MM.1S (cell line): Measurements from ENCODE around the gene SIL1.

Experiments
- DNase-seq: peaks from one replicate; pipeline ENCODE4 v3.0.0-alpha.2; 2015
- H2AFZ ChIP-seq: fragments of 300-600 bp; sonication (generic); 2 replicates; pipeline ENCODE4 v1.6.0; 2016; ENCODE audit warnings: antibody characterized with exemption, low read length
- H3F3A ChIP-seq: fragments of 300-600 bp; sonication (generic); 2 replicates; pipeline ENCODE4 v1.6.1; 2016; ENCODE audit warnings: mild to moderate bottlenecking, antibody characterized with exemption, low read length, moderate library complexity, mixed read lengths; ENCODE audit not compliant: insufficient read depth
- H3K27ac ChIP-seq: fragments of 300-600 bp; sonication (generic); 2 replicates; pipeline ENCODE4 v1.5.1; 2016; ENCODE audit warnings: mild to moderate bottlenecking, low read length
- H3K27me3 ChIP-seq: fragments of 300-600 bp; sonication (generic); replicated peaks from 2 replicates; pipeline ENCODE4 v1.6.0; 2016; ENCODE audit warnings: low read length; ENCODE audit not compliant: insufficient read depth
- H3K36me3 ChIP-seq: fragments of 300-600 bp; sonication (generic); replicated peaks from 2 replicates; pipeline ENCODE4 v1.6.1; 2016; ENCODE audit warnings: mild to moderate bottlenecking, low read length, mixed read lengths; ENCODE audit not compliant: insufficient read depth
- H3K4me1 ChIP-seq: fragments of 300-600 bp; sonication (generic); 2 replicates; pipeline ENCODE4 v1.6.1; 2016; ENCODE audit warnings: low read length, mixed read lengths
- H3K4me2 ChIP-seq: fragments of 300-600 bp; sonication (generic); 2 replicates; pipeline ENCODE4 v1.6.0; 2016; ENCODE audit warnings: low read depth, low read length
- H3K4me3 ChIP-seq: fragments of 300-600 bp; sonication (generic); 2 replicates; pipeline ENCODE4 v1.5.1; 2016; ENCODE audit warnings: low read length, mixed read lengths
- H3K79me2 ChIP-seq: fragments of 300-600 bp; sonication (generic); 2 replicates; pipeline ENCODE4 v1.6.1; 2016; ENCODE audit warnings: mixed run types, low read length, mixed read lengths
- H3K9ac ChIP-seq: fragments of 300-600 bp; sonication (generic); 2 replicates; pipeline ENCODE4 v1.6.1; 2016; ENCODE audit warnings: low read length, mixed read lengths
- H3K9me2 ChIP-seq: fragments of 300-600 bp; sonication (generic); replicated peaks from 2 replicates; pipeline ENCODE4 v1.6.1; 2016; ENCODE audit warnings: mild to moderate bottlenecking, low read length, mixed read lengths; ENCODE audit not compliant: insufficient read depth
- H3K9me3 ChIP-seq: fragments of 300-600 bp; sonication (generic); replicated peaks from 2 replicates; pipeline ENCODE4 v1.6.1; 2016; ENCODE audit warnings: mild to moderate bottlenecking, low read length, mixed read lengths; ENCODE audit not compliant: insufficient read depth
- H4K20me1 ChIP-seq: fragments of 300-600 bp; sonication (generic); 2 replicates; pipeline ENCODE4 v1.6.1; 2016; ENCODE audit warnings: mild to moderate bottlenecking, low read length, moderate library complexity, mixed read lengths; ENCODE audit not compliant: insufficient read depth
- EZH2 ChIP-seq: fragments of 300-600 bp; sonication (generic); optimal IDR thresholded peaks from 2 replicates; pipeline ENCODE3; 2017; ENCODE audit warnings: low read depth, mild to moderate bottlenecking, antibody characterized with exemption, low read length, mixed read lengths
- EZH2phosphoT487 ChIP-seq: fragments of 300-600 bp; sonication (generic); IDR thresholded peaks from 2 replicates; pipeline ENCODE4 v1.6.1; 2018; ENCODE audit warnings: antibody characterized with exemption, low read length
- TF ChIP-seq, protein P1 (sequence below): fragments of 300-600 bp; sonication (generic); IDR thresholded peaks from 2 replicates; pipeline ENCODE4 v1.5.1; 2016; ENCODE audit warnings: antibody characterized with exemption, low read length, mixed read lengths

Gene SIL1

DNA sequence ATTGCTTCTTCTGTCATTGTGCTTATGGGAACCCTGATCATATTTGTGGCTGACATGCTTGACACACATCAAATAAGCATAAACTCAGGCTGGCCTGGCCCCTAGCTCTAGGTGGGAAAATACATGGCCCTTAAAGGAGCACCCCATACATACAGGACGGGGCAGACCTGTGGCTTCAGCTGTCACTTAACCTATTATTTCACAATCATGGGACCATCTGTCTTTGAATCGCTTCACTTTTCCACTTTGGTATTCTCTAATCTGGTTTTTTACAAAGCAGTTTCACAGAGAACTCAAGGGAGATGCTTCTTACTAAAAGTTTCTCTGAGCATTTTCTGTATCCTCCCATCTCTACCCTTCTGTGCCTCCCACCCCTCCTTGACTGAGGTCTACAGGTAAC is 288.4 kb downstream of the SIL1 start:
- Histone ChIP-seq H3K9me2 (no peaks in the 10 kb centered on the region), H3K4me1 (no peaks in the 10 kb centered on the region), H2AFZ (no peak overlapping the region), H3K4me3 (no peak overlapping the region), H3K79me2 (no peaks in the 10 kb centered on the region), H3K27me3 (no peaks in the 10 kb centered on the region), H3F3A (no peaks in the 10 kb centered on the region), H3K9ac (no peak overlapping the region), H3K36me3 (no peaks in the 10 kb centered on the region; the same call in 1 of the 2 replicates), H4K20me1 (no peaks in the 10 kb centered on the region), H3K27ac (no peak overlapping the region), H3K9me3 (no peaks in the 10 kb centered on the region), H3K4me2 (no peak overlapping the region)
- DNase-seq = no peak
- TF ChIP-seq, protein P1, sequence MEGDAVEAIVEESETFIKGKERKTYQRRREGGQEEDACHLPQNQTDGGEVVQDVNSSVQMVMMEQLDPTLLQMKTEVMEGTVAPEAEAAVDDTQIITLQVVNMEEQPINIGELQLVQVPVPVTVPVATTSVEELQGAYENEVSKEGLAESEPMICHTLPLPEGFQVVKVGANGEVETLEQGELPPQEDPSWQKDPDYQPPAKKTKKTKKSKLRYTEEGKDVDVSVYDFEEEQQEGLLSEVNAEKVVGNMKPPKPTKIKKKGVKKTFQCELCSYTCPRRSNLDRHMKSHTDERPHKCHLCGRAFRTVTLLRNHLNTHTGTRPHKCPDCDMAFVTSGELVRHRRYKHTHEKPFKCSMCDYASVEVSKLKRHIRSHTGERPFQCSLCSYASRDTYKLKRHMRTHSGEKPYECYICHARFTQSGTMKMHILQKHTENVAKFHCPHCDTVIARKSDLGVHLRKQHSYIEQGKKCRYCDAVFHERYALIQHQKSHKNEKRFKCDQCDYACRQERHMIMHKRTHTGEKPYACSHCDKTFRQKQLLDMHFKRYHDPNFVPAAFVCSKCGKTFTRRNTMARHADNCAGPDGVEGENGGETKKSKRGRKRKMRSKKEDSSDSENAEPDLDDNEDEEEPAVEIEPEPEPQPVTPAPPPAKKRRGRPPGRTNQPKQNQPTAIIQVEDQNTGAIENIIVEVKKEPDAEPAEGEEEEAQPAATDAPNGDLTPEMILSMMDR = no peak
- TF ChIP-seq EZH2phosphoT487 = no peak
- TF ChIP-seq EZH2 = no peak

DNA sequence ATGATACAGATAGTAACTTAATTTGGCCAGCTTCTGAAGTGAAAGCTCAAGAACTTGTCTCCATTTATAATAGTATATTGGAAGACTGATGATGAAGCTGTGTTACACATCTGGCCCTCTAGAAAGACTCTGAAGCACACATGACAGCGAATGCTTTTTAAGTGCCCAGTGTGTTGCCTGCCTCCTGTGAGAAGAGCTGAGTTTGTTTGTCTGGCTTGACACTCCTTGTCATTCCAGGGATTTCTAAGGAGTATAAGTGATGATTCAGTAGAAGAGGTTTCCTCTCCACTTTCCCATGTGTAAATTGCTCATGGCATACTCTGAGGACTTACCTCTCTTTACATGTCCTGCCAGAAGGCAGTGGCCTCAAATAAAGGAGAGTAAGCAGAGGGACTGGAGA is 292.6 kb downstream of the SIL1 start:
- Histone ChIP-seq H3K9me3 (no peaks in the 10 kb centered on the region), H4K20me1 (no peaks in the 10 kb centered on the region), H3K4me2 (no peak overlapping the region), H3F3A (peaks cover 4% of the 10 kb centered on the region; the same call in 1 of the 2 replicates), H3K9ac (no peak overlapping the region), H3K27ac (no peak overlapping the region), H3K4me1 (no peaks in the 10 kb centered on the region), H3K9me2 (no peaks in the 10 kb centered on the region), H3K79me2 (no peaks in the 10 kb centered on the region), H3K4me3 (no peak overlapping the region), H3K36me3 (no peaks in the 10 kb centered on the region; the same call in 1 of the 2 replicates), H3K27me3 (no peaks in the 10 kb centered on the region), H2AFZ (no peak overlapping the region)
- no peak for DNase-seq
- TF ChIP-seq EZH2 (no peak), EZH2phosphoT487 (no peak)
- TF ChIP-seq, protein P1 = no peak

DNA sequence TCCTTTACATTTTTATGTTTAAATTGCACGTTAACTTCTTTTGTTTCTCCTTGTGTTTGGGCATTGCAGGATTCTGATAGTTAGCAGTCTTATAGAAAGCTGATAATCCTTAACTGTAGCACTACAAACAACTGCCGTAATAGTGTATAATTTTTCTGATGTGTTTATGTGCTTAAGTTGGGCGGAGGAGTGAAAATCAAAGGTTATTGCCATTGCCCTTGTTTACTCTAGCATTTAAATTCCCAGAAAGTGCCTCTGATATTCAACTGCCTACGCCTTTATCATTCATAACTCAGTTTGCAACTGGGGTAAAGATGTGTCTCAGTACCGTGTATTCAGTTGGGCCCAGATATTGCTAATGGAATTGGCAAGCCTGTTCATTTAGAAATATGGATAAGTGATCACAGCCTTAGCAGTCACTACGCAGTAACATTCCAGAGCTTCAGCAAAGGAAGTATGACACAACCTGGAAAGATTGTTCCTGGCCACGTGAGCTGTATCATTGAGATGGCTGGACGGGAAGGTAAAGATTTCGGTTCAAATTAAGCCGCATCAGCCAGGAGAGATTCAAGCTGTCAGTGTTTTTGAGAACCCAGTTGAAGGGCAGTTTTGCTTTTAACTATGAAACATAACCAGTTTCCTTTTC is 294.9 kb downstream of the SIL1 start:
- H3K36me3 ChIP-seq = no peaks in the 10 kb centered on the region; the same call in 1 of the 2 replicates
- H3K4me2 ChIP-seq = no peak overlapping the region

More for the DNA sequence above, 294.9 kb downstream of the SIL1 start:
- Histone ChIP-seq H3K27ac (no peak overlapping the region), H4K20me1 (no peaks in the 10 kb centered on the region), H3K4me1 (no peaks in the 10 kb centered on the region), H2AFZ (no peak overlapping the region), H3K27me3 (no peaks in the 10 kb centered on the region), H3K9me2 (no peaks in the 10 kb centered on the region), H3K9ac (no peak overlapping the region), H3K4me3 (no peak overlapping the region), H3K9me3 (no peaks in the 10 kb centered on the region), H3K79me2 (no peaks in the 10 kb centered on the region), H3F3A (peaks cover 4% of the 10 kb centered on the region; the same call in 1 of the 2 replicates)
- no peak for DNase-seq
- TF ChIP-seq, protein P1 = no peak
- TF ChIP-seq EZH2 (no peak), EZH2phosphoT487 (no peak)
